Measurements from ENCODE around the gene COQ7. TPM values are rescaled to one million over a fixed set of nuclear protein-coding genes. Genes with fewer than 3 reads are reported as not detected.

The COQ7 gene
- total and polyA plus RNA-seq, 2 experiments from 2014 or later = 17.5 to 19.4 TPM

DNA sequence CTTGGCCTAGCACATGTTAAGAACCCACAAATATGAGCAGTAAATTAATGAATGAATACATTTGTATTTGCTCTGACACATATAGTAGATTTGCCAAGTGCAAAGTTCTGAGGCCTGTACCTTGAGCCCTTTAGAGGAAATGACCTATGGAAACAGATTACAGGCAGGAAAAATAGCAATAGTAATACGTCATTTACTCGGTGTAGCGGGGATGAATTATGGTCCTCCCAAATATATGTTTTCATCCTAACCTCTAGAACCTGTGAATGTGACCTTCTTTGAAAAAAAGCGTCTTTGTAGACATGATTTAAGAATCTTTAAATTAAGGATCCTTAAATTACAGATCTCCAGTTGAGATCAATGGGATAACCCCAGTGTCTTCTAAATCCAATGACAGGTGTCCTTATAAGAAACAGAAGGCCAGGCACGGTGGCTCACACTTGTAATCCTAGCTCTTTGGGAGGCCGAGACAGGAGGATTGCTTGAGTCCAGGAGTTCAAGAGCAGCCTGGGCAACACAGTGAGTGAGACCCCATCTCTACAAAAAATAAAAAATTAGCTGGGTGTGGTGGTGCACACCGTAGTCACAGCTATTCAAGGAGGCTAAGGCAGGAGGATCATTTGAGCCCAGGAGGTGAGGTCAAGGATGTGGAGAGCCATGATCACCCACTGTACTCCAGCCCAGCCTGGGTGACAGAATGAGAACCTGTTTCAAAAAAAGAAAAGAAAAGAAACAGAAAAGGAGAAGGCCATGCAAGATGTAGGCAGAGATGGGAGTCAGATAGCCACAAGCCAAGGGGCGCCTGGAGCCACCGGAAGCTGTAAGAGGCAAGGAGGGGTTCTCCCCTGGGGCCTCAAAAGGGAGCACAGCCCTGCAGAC lies 41.2 kb downstream of the COQ7 start:
- Histone ChIP-seq H2AFZ (no peak overlapping the region), H3K9me2 (replicated peaks; ENCODE audit: insufficient read depth) (no peaks in the 10 kb centered on the region), H4K20me1 (ENCODE audit: insufficient read depth, poor library complexity, severe bottlenecking) (no peaks in the 10 kb centered on the region), H3K9me3 (ENCODE audit: low read depth) (no peaks in the 10 kb centered on the region), H3K36me3 (replicated peaks; ENCODE audit: insufficient read depth, low read depth) (no peaks in the 10 kb centered on the region), H3K4me1 (ENCODE audit: insufficient read depth) (peaks cover 17% of the 10 kb centered on the region), H3K27me3 (no peaks in the 10 kb centered on the region), H3K4me2 (no peak overlapping the region), H3K4me3 (no peak overlapping the region), H3K27ac (peak overlapping the region; percentile 83), H3K79me2 (no peaks in the 10 kb centered on the region)
- TF ChIP-seq EZH2phosphoT487 (IDR thresholded peaks at IDR 0.05; ENCODE audit: low read depth, severe bottlenecking, unreplicated experiment) (no peak), EZH2 (IDR thresholded peaks at IDR 0.05; ENCODE audit: borderline replicate concordance) (no peak)
- TF ChIP-seq, protein P1, sequence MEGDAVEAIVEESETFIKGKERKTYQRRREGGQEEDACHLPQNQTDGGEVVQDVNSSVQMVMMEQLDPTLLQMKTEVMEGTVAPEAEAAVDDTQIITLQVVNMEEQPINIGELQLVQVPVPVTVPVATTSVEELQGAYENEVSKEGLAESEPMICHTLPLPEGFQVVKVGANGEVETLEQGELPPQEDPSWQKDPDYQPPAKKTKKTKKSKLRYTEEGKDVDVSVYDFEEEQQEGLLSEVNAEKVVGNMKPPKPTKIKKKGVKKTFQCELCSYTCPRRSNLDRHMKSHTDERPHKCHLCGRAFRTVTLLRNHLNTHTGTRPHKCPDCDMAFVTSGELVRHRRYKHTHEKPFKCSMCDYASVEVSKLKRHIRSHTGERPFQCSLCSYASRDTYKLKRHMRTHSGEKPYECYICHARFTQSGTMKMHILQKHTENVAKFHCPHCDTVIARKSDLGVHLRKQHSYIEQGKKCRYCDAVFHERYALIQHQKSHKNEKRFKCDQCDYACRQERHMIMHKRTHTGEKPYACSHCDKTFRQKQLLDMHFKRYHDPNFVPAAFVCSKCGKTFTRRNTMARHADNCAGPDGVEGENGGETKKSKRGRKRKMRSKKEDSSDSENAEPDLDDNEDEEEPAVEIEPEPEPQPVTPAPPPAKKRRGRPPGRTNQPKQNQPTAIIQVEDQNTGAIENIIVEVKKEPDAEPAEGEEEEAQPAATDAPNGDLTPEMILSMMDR (IDR thresholded peaks at IDR 0.05; ENCODE audit: poor library complexity) = no peak
- no peak for DNase-seq (ENCODE audit: low spot score)
- WGBS (ENCODE audit: low lambda C conversion rate, missing lambda C conversion rate) = 83% methylated on average over 9 of the region's 9 CpGs

DNA sequence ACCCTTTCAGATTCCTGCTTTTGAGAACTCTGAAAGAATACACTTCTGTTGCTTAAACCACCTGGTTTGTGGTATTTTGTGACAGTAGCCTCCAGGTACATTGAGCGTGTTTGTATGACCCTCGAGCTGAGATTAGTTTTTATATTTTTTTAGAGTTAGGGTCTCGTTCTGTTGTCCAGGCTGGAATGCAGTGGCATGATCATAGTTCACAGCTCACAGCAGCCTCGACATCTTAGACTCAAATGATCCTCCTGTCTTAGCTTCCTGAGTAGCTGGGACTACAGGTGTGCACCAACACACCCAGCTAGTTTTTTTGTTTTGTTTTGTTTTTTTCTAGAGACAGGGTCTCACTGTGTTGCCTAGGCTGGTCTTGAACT lies 41.9 kb downstream of the COQ7 start:
- H3K36me3 ChIP-seq (replicated peaks; ENCODE audit: insufficient read depth, low read depth) = no peaks in the 10 kb centered on the region
- H3K4me3 ChIP-seq = no peak overlapping the region
- no peaks in the 10 kb centered on the region for H4K20me1 ChIP-seq (ENCODE audit: insufficient read depth, poor library complexity, severe bottlenecking)
- no peak overlapping the region for H3K4me2 ChIP-seq
- H3K79me2 ChIP-seq = peaks cover 2% of the 10 kb centered on the region
- no peak for DNase-seq (ENCODE audit: low spot score)
- TF ChIP-seq EZH2phosphoT487 (IDR thresholded peaks at IDR 0.05; ENCODE audit: low read depth, severe bottlenecking, unreplicated experiment) (no peak), EZH2 (IDR thresholded peaks at IDR 0.05; ENCODE audit: borderline replicate concordance) (no peak)
- TF ChIP-seq, protein P1 (IDR thresholded peaks at IDR 0.05; ENCODE audit: poor library complexity) = no peak
- H3K27ac ChIP-seq = peak overlapping the region; percentile 83
- peaks cover 18% of the 10 kb centered on the region for H3K4me1 ChIP-seq (ENCODE audit: insufficient read depth)
- WGBS (ENCODE audit: low lambda C conversion rate, missing lambda C conversion rate) = 84% methylated on average over 4 of the region's 4 CpGs
- no peaks in the 10 kb centered on the region for H3K9me3 ChIP-seq (ENCODE audit: low read depth)
- H3K27me3 ChIP-seq = no peaks in the 10 kb centered on the region
- H3K9me2 ChIP-seq (replicated peaks; ENCODE audit: insufficient read depth) = no peaks in the 10 kb centered on the region
- no peak overlapping the region for H2AFZ ChIP-seq

DNA sequence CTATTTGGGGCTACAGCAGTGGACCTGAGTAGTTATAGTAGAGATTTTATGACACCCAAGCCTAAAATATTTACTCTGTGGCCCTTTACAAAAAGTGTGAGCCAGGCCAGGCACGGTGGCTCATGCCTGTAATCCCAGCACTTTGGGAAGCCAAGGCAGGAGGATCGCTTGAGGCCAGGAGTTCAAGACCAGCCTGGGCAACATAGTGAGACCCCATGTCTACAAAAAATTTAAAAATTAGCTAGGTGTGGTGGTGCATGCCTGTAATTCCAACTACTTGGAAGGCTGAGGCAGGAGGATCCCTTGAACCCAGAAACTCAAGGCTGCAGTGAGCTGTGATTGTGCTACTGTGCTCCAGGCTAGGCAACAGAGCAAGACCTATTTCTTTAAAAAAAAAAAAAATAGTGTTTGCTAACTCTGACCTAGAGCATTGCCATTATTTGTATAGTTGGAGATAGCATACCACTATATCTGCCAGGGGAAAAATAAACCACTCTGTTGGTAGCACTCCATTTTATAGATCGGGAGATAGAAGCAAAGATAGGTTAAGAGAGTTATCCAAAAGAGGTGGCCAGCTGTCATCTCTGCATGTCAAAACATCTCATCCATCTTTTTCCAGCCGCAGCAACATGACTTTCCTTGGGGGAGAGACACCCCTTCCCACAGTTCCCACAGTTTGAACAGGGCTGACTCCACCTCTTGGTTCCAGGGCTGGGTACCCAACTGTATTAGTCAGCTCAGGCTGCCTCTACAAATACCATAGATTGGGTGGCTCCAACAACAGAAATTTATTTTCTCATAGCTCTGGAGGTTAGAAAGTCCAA lies 43.3 kb downstream of the COQ7 start:
- peaks cover 16% of the 10 kb centered on the region for H3K79me2 ChIP-seq
- WGBS (ENCODE audit: low lambda C conversion rate, missing lambda C conversion rate) = 70% methylated on average over 4 of the region's 4 CpGs
- H3K27ac ChIP-seq = no peak overlapping the region
- H3K9me3 ChIP-seq (ENCODE audit: low read depth) = no peaks in the 10 kb centered on the region
- no peaks in the 10 kb centered on the region for H3K36me3 ChIP-seq (replicated peaks; ENCODE audit: insufficient read depth, low read depth)
- no peak for DNase-seq (ENCODE audit: low spot score)
- H4K20me1 ChIP-seq (ENCODE audit: insufficient read depth, poor library complexity, severe bottlenecking) = no peaks in the 10 kb centered on the region
- TF ChIP-seq EZH2 (IDR thresholded peaks at IDR 0.05; ENCODE audit: borderline replicate concordance) = no peak
- no peak for TF ChIP-seq EZH2phosphoT487 (IDR thresholded peaks at IDR 0.05; ENCODE audit: low read depth, severe bottlenecking, unreplicated experiment)
- TF ChIP-seq, protein P1 (IDR thresholded peaks at IDR 0.05; ENCODE audit: poor library complexity) = no peak
- no peaks in the 10 kb centered on the region for H3K9me2 ChIP-seq (replicated peaks; ENCODE audit: insufficient read depth)
- no peak overlapping the region for H2AFZ ChIP-seq
- no peak overlapping the region for H3K4me3 ChIP-seq
- H3K27me3 ChIP-seq = no peaks in the 10 kb centered on the region
- H3K4me1 ChIP-seq (ENCODE audit: insufficient read depth) = peaks cover 27% of the 10 kb centered on the region
- H3K4me2 ChIP-seq = peak overlapping the region; percentile 5

Measured in hepatocyte (in vitro differentiated cells).